ENCODE data around the gene CDK5R1. TPM values are rescaled to one million over a fixed set of nuclear protein-coding genes. Genes with fewer than 3 reads are reported as not detected.

The CDK5R1 gene
- total RNA-seq = 0.50 and 0.79 TPM in 2 replicates

GRCh38 chr17:32486701-32487472 is at the start of gene CDK5R1:
Gene CDK5R1 (plus strand): TSS chr17:32486993. CDS start chr17:32487621, 628 bp downstream.

GRCh38 chr17:32444301-32445073 is 42.3 kb upstream of the CDK5R1 start, which contains the start of gene PSMD11:
Gene PSMD11 (plus strand): TSS chr17:32444510. CDS start chr17:32444524, 14 bp downstream.

Other genes starting within 250 kb of the CDK5R1 start
- 0.06 and 0.13 TPM in 2 replicates for gene RHBDL3, start 221.2 kb upstream of the CDK5R1 start, total RNA-seq
- 16.0 and 22.5 TPM in 2 replicates for gene C17orf75, start 144.8 kb upstream of the CDK5R1 start, total RNA-seq
- gene ZNF207, start 136.8 kb upstream of the CDK5R1 start, total RNA-seq = 85.2 and 102 TPM in 2 replicates
- 94.0 and 95.1 TPM in 2 replicates for gene PSMD11, start 42.5 kb upstream of the CDK5R1 start, total RNA-seq

Measured in aortic smooth muscle cell (primary cell).